Epithelial cell of esophagus (primary cell): ENCODE measurements around the gene PPARG.
"Not testable (repeated sequence)": the region's sequence is repeated elsewhere in the genome, so short reads cannot be mapped to it uniquely, and the experiment has no call there.

Source experiments
- DNase-seq: peaks from one replicate; pipeline ENCODE4 v3.0.0; 2010; ENCODE audit warnings: low read depth
- H3K4me3 ChIP-seq: 2 replicates; pipeline ENCODE4 v1.5.1; 2011; ENCODE audit warnings: mild to moderate bottlenecking, low read length, control low read depth
- TF ChIP-seq, protein P1 (sequence below): IDR thresholded peaks from 2 replicates; pipeline ENCODE4 v1.5.1; 2011; ENCODE audit warnings: low read depth, mild to moderate bottlenecking, low read length, control low read depth, inconsistent platforms; ENCODE audit not compliant: insufficient read depth; ENCODE audit errors: missing control alignments

Gene PPARG

DNA sequence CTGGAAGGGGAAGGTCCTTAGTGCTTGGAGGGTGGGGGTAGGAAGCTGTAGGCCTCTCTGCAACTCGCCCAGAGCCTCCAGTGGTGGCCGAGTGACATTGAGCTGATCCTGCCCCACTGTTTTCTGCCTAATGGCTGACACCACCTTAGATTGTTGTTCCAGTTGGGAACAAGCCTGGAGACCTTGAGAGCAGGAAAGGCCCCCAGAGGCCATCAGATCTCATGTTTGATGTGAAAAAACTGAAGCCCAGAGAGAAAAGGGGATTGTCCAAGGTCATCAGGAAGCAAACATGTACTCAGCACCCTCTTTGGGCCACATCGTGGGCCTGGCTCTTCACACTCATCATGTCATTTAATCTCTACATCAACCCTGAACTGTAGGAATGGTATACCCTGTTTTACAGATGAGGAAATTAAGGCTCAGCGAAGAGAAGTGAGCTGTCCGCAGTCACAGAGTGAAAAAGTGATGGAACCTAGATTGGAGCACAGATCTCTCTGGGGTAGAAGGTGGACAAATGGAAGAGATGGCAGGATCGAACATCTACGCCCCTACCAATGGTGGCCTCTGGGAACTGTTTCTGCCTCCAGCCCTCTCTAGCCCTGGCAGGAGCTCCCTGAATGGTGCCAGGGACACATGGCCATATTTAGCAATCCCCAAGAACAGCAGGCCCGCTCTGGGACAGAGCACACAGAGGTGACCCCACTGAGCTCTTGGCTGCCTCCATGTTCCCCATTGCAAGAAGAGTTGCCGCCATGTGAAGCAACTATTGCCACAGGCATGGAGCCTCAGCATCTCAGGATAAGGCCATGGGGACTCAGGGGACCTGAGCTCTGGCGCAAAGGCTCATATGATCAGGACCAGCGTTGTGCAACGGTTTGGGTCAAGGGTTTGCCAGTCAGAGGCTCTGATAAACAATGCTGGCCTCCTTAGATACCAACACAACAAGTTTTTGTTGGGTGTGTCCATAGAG is 163.8 kb downstream of the PPARG start:
- TF ChIP-seq, protein P1, sequence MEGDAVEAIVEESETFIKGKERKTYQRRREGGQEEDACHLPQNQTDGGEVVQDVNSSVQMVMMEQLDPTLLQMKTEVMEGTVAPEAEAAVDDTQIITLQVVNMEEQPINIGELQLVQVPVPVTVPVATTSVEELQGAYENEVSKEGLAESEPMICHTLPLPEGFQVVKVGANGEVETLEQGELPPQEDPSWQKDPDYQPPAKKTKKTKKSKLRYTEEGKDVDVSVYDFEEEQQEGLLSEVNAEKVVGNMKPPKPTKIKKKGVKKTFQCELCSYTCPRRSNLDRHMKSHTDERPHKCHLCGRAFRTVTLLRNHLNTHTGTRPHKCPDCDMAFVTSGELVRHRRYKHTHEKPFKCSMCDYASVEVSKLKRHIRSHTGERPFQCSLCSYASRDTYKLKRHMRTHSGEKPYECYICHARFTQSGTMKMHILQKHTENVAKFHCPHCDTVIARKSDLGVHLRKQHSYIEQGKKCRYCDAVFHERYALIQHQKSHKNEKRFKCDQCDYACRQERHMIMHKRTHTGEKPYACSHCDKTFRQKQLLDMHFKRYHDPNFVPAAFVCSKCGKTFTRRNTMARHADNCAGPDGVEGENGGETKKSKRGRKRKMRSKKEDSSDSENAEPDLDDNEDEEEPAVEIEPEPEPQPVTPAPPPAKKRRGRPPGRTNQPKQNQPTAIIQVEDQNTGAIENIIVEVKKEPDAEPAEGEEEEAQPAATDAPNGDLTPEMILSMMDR: no peak
- H3K4me3 ChIP-seq: no peak overlapping the region
- no peak for DNase-seq

DNA sequence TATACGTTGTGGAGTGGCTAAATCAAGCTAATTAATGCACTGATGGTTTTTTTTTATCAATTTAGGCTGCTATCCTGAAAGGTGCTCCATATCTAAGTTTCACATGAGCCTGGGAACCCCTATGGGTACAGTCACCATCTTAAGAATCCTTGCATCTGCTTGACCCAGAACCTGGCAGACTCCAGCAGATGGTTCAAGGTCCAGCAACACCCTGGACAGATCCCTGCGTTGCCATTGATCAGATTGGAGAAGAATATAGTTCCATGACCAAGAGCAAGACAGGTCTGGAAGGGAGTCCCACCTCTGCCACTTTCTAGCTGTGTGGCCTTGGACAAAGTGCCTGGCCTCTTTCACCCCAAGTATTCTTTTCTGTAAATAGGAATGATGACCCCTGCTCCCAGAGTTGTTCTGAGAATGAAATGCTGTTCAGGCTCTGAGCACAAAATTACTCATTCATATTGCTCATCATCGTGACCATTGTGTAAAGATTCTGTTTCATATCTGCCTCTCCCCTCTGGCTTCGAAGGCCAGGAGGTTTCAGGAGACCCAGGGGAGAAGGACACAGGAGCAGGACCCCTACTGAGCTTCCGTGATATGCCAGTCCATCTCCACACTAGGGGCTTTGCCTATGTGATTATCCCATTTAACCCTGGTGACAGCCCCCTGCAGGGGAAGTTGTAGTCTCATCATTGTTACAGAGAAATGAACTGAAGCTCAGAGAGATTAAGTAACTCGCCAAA is 165.4 kb downstream of the PPARG start:
- TF ChIP-seq, protein P1: no peak
- no peak overlapping the region for H3K4me3 ChIP-seq
- DNase-seq: peak; percentile 59

DNA sequence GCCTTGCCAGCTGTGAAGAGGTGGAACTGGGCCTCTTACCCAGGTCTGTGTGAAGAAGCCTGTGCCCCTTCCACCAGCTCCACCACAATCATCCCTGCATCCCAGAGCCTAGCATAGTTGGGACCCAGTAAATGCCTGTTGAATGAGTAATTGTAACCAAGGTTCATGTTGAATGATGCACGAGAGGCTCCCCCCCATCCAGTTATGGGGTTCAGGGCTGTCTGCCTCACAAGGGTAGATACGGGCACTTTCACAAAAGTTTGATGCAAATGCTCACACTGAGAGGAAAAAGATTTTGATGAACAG is 165.9 kb downstream of the PPARG start:
- H3K4me3 ChIP-seq: no peak overlapping the region
- DNase-seq: no peak
- TF ChIP-seq, protein P1: no peak

DNA sequence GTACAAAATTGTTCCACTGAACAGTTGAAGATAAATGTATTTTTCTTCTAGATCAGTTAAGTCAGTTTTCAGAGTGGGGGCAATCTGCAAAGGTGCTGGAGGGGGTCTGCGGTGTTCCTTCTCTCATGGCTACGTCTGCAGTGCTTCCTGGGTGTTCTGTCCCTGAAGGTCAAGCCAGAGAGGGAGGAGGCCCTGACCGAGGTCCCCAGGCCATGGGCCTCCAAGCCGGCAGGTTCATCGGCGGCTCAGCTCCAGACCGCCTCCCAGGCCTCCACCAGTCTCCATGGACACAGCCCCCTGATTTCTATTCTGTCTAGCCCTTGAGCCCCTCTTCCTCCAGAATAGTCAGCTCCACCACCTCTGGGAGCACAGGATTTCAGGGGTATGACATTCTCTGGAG is 166.9 kb downstream of the PPARG start:
- no peak for DNase-seq
- H3K4me3 ChIP-seq: no peak overlapping the region
- TF ChIP-seq, protein P1: no peak

DNA sequence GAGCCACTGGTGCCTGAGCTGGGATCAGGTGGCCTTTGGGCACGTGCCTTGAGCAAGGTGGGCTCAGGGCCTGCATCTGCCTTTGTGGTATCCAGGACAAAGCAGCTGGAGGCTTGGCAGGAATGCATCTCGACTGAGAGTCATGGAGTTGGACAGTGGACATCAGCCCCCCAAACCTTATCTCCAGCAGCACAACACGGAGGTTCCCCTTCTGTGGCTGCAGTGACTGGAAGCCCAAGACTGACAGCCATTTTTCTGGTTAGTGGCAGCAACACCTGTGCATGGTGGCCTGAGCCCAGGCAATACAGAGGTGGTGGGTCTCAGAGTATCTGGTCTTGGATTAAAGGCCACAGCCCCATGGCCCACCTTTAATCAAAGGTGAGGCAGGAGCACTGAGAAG is 167.6 kb downstream of the PPARG start:
- H3K4me3 ChIP-seq: no peak overlapping the region
- TF ChIP-seq, protein P1: no peak
- no peak for DNase-seq

DNA sequence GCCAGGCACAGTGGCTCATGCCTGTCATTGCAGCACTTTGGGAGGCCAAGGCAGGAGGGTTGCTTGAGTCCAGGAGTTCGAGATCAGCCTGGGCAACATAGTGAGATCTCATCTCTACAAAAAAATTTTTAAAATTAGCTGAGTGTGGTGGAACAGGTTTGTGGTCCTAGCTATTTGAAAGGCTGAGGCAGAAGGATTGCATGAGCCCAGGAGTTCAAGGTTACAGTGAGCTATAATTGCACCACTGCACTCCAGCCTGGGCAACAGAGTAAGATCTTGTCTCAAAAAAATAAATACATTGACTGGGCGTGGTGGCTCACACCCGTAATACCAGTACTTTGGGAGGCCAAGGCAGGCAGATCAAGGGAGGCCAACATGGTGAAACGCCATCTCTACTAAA is 168.5 kb downstream of the PPARG start:
- DNase-seq, H3K4me3 ChIP-seq: not testable (repeated sequence)

DNA sequence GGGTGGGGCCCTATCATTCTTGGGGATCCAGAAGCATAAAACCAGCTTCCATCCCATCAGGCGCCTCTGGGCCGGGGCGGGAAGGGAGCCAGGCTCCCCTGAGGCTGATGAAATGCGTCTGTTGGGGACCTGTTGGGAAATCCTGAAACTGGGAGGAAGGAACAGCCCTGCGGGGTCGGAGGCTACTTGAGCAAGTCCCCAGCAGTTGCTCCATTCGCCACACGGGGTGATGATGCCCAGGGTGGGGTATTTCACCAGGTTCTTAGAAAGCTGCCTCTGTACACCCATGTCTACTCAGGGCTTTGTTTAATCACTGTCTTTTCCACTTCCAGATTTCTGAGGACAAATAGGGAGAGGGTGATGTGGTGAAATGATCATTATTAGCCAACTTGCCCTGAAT is 170.0 kb downstream of the PPARG start:
- no peak overlapping the region for H3K4me3 ChIP-seq
- TF ChIP-seq, protein P1: no peak
- no peak for DNase-seq
